ENCODE results near the gene PREP.
A peak's percentile ranks its signal among the peaks of the same experiment; 100 is the strongest.

Gene PREP

GRCh38 chr6:105437236-105437635 is 34.4 kb upstream of the PREP start:
- H3K4me3 ChIP-seq (replicated peaks; ENCODE audit: low read depth, low read length) = no peak overlapping the region
- no peak for DNase-seq (ENCODE audit: extremely low read depth, low read depth)
- no peak for TF ChIP-seq CTCF (IDR thresholded peaks at IDR 0.05; ENCODE audit: low read depth, low read length, missing control alignments)

- no peak overlapping the region for H3K4me3 ChIP-seq (replicated peaks; ENCODE audit: low read depth, low read length)
- TF ChIP-seq CTCF (IDR thresholded peaks at IDR 0.05; ENCODE audit: low read depth, low read length, missing control alignments) = no peak
- no peak for DNase-seq (ENCODE audit: extremely low read depth, low read depth)
Measured at GRCh38 chr6:105433723-105434122, 30.8 kb upstream of the PREP start.

GRCh38 chr6:105432797-105433196 is 29.9 kb upstream of the PREP start:
- peak; percentile 77 for DNase-seq (ENCODE audit: extremely low read depth, low read depth)
- no peak overlapping the region for H3K4me3 ChIP-seq (replicated peaks; ENCODE audit: low read depth, low read length)
- no peak for TF ChIP-seq CTCF (IDR thresholded peaks at IDR 0.05; ENCODE audit: low read depth, low read length, missing control alignments)

- TF ChIP-seq CTCF (IDR thresholded peaks at IDR 0.05; ENCODE audit: low read depth, low read length, missing control alignments) = peak; percentile 30
Measured at GRCh38 chr6:105431226-105431625, 28.3 kb upstream of the PREP start.

GRCh38 chr6:105430685-105431084 is 27.8 kb upstream of the PREP start:
- DNase-seq (ENCODE audit: extremely low read depth, low read depth) = no peak
- no peak overlapping the region for H3K4me3 ChIP-seq (replicated peaks; ENCODE audit: low read depth, low read length)
- TF ChIP-seq CTCF (IDR thresholded peaks at IDR 0.05; ENCODE audit: low read depth, low read length, missing control alignments) = no peak

More at GRCh38 chr6:105431226-105431625, 28.3 kb upstream of the PREP start:
- no peak for DNase-seq (ENCODE audit: extremely low read depth, low read depth)
- no peak overlapping the region for H3K4me3 ChIP-seq (replicated peaks; ENCODE audit: low read depth, low read length)

GRCh38 chr6:105429676-105430075 is 26.8 kb upstream of the PREP start:
- no peak overlapping the region for H3K4me3 ChIP-seq (replicated peaks; ENCODE audit: low read depth, low read length)
- TF ChIP-seq CTCF (IDR thresholded peaks at IDR 0.05; ENCODE audit: low read depth, low read length, missing control alignments) = no peak
- peak; percentile 78 for DNase-seq (ENCODE audit: extremely low read depth, low read depth)

GRCh38 chr6:105428342-105428957 is 25.6 kb upstream of the PREP start:
- no peak for DNase-seq (ENCODE audit: extremely low read depth, low read depth)
- H3K4me3 ChIP-seq (replicated peaks; ENCODE audit: low read depth, low read length) = no peak overlapping the region
- TF ChIP-seq CTCF (IDR thresholded peaks at IDR 0.05; ENCODE audit: low read depth, low read length, missing control alignments) = no peak
